ENCODE results near the gene TNN.

Gene TNN

GRCh38 chr1:175163702-175164101 lies 96.1 kb downstream of the TNN start:
- Histone ChIP-seq H3K27me3 (replicated peaks) (no peaks in the 10 kb centered on the region), H3K4me3 (ENCODE audit: low read depth, low read length) (no peak overlapping the region), H3K36me3 (replicated peaks) (no peaks in the 10 kb centered on the region), H3K27ac (no peak overlapping the region)
- no peak for TF ChIP-seq CTCF (IDR thresholded peaks at IDR 0.05; ENCODE audit: low read depth, low read length, missing control alignments)
- DNase-seq, result no peak
- in situ Hi-C loops (cut with HindIII; ENCODE audit: low pct_ligation_motif_present, low sequenced_read_pairs), result no loop called here

GRCh38 chr1:175164751-175165150 lies 97.1 kb downstream of the TNN start:
- in situ Hi-C loops (cut with HindIII; ENCODE audit: low pct_ligation_motif_present, low sequenced_read_pairs), result no loop called here
- H3K27me3 ChIP-seq (replicated peaks), result no peaks in the 10 kb centered on the region
- no peak overlapping the region for H3K27ac ChIP-seq
- DNase-seq, result no peak
- TF ChIP-seq CTCF (IDR thresholded peaks at IDR 0.05; ENCODE audit: low read depth, low read length, missing control alignments), result no peak
- H3K4me3 ChIP-seq (ENCODE audit: low read depth, low read length), result no peak overlapping the region
- no peaks in the 10 kb centered on the region for H3K36me3 ChIP-seq (replicated peaks)

GRCh38 chr1:175166746-175167145 lies 99.1 kb downstream of the TNN start:
- DNase-seq, result no peak
- no peak overlapping the region for H3K27ac ChIP-seq
- no peaks in the 10 kb centered on the region for H3K27me3 ChIP-seq (replicated peaks)
- TF ChIP-seq CTCF (IDR thresholded peaks at IDR 0.05; ENCODE audit: low read depth, low read length, missing control alignments), result no peak
- in situ Hi-C loops (cut with HindIII; ENCODE audit: low pct_ligation_motif_present, low sequenced_read_pairs), result no loop called here
- no peak overlapping the region for H3K4me3 ChIP-seq (ENCODE audit: low read depth, low read length)
- no peaks in the 10 kb centered on the region for H3K36me3 ChIP-seq (replicated peaks)

- H3K27ac ChIP-seq, result no peak overlapping the region
- no peaks in the 10 kb centered on the region for H3K27me3 ChIP-seq (replicated peaks)
- no peak overlapping the region for H3K4me3 ChIP-seq (ENCODE audit: low read depth, low read length)
- TF ChIP-seq CTCF (IDR thresholded peaks at IDR 0.05; ENCODE audit: low read depth, low read length, missing control alignments), result no peak
- in situ Hi-C loops (cut with HindIII; ENCODE audit: low pct_ligation_motif_present, low sequenced_read_pairs), result no loop called here
- no peak for DNase-seq
- no peaks in the 10 kb centered on the region for H3K36me3 ChIP-seq (replicated peaks)
Measured at GRCh38 chr1:175167861-175168260, 100.2 kb downstream of the TNN start.

GRCh38 chr1:175168782-175169181 lies 101.1 kb downstream of the TNN start:
- no peak for TF ChIP-seq CTCF (IDR thresholded peaks at IDR 0.05; ENCODE audit: low read depth, low read length, missing control alignments)
- in situ Hi-C loops (cut with HindIII; ENCODE audit: low pct_ligation_motif_present, low sequenced_read_pairs), result no loop called here
- H3K27me3 ChIP-seq (replicated peaks), result no peaks in the 10 kb centered on the region
- no peak overlapping the region for H3K4me3 ChIP-seq (ENCODE audit: low read depth, low read length)
- no peaks in the 10 kb centered on the region for H3K36me3 ChIP-seq (replicated peaks)
- DNase-seq, result no peak
- no peak overlapping the region for H3K27ac ChIP-seq

- TF ChIP-seq CTCF (IDR thresholded peaks at IDR 0.05; ENCODE audit: low read depth, low read length, missing control alignments), result no peak
- H3K27me3 ChIP-seq (replicated peaks), result no peaks in the 10 kb centered on the region
- in situ Hi-C loops (cut with HindIII; ENCODE audit: low pct_ligation_motif_present, low sequenced_read_pairs), result no loop called here
- DNase-seq, result no peak
- H3K36me3 ChIP-seq (replicated peaks), result no peaks in the 10 kb centered on the region
- no peak overlapping the region for H3K4me3 ChIP-seq (ENCODE audit: low read depth, low read length)
- H3K27ac ChIP-seq, result no peak overlapping the region
Measured at GRCh38 chr1:175169286-175170018, 101.8 kb downstream of the TNN start.

Measured in brain microvascular endothelial cell (primary cell).